ENCODE results near the gene GPX4. TPM values are rescaled to one million over a fixed set of nuclear protein-coding genes. Genes with fewer than 3 reads are reported as not detected.
A peak's percentile ranks its signal among the peaks of the same experiment; 100 is the strongest.

The GPX4 gene
- total and polyA plus RNA-seq, 2 of the 13 experiments (the other 11 are each of a cell fraction or from before 2014, with no cell fraction given): 535 to 613 TPM

DNA sequence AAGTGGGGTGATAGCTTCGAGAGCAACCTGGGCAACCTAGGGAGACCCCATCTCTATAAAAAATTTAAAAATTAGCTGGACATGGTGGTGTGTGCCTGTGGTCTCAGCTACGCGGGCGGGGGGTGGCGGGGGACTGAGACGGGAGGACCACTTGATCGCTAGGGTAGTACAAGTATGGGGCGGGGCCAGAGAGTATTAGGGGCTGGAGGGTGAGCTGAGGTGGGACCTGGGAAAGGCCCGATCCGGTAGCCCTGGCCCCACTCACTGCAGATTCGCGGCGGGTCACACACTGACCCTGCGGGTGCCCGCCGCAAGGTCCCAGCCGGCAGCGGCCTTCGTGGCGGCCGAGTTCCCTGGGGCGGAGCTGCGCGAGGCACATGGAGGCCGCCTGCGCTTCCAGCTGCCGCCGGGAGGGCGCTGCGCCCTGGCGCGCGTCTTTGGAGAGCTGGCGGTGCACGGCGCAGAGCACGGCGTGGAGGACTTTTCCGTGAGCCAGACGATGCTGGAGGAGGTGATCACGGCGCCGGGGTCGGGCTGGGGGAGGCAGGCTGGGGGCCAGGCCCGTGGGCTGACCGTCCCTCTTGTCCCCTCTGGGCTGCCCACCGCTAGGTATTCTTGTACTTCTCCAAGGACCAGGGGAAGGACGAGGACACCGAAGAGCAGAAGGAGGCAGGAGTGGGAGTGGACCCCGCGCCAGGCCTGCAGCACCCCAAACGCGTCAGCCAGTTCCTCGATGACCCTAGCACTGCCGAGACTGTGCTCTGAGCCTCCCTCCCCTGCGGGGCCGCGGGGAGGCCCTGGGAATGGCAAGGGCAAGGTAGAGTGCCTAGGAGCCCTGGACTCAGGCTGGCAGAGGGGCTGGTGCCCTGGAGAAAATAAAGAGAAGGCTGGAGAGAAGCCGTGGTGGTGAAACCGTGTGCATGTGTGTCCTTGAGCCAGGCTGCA is 38.9 kb upstream of the GPX4 start (continued):
- TF ChIP-seq EZH2 (conservative IDR thresholded peaks at IDR 0.05; ENCODE audit: low read depth, low read length) (no peak), EP300 (IDR thresholded peaks at IDR 0.05; ENCODE audit: low read depth in 2 of 2, low read length in 2 of 2) (no peak), EP300 (CRISPR knock-in tag; IDR thresholded peaks at IDR 0.05; ENCODE audit: borderline replicate concordance) (no peak), SP5 (CRISPR knock-in tag; IDR thresholded peaks at IDR 0.05; ENCODE audit: borderline replicate concordance, low read depth) (no peak), NR2F6 (IDR thresholded peaks at IDR 0.05) (no peak), NR2F6 (CRISPR knock-in tag; IDR thresholded peaks at IDR 0.05) (peak; percentile 38; the same call in 1 of the 2 replicates), ELF3 (CRISPR knock-in tag; IDR thresholded peaks at IDR 0.05) (0 out of 2 replicates have a peak, but pooled peaks have one; percentile 16), DNMT3B (CRISPR knock-in tag; conservative IDR thresholded peaks at IDR 0.05) (no peak), SOX13 (IDR thresholded peaks at IDR 0.05) (no peak), SOX13 (CRISPR knock-in tag; conservative IDR thresholded peaks at IDR 0.05 in 1 of 2, IDR thresholded peaks at IDR 0.05 in 1 of 2) (no peak), RBM39 (IDR thresholded peaks at IDR 0.05; ENCODE audit: low read depth, low read length, poor library complexity, severe bottlenecking) (no peak), ZNF501 (CRISPR knock-in tag; IDR thresholded peaks at IDR 0.05) (peak; percentile 67), ZNF777 (CRISPR knock-in tag; IDR thresholded peaks at IDR 0.05) (no peak), ZNF292 (CRISPR knock-in tag; IDR thresholded peaks at IDR 0.05; ENCODE audit: borderline replicate concordance, low read depth) (no peak), CEBPB (IDR thresholded peaks at IDR 0.05; ENCODE audit: borderline replicate concordance, low read depth, low read length) (no peak)
- TF ChIP-seq, protein P1, sequence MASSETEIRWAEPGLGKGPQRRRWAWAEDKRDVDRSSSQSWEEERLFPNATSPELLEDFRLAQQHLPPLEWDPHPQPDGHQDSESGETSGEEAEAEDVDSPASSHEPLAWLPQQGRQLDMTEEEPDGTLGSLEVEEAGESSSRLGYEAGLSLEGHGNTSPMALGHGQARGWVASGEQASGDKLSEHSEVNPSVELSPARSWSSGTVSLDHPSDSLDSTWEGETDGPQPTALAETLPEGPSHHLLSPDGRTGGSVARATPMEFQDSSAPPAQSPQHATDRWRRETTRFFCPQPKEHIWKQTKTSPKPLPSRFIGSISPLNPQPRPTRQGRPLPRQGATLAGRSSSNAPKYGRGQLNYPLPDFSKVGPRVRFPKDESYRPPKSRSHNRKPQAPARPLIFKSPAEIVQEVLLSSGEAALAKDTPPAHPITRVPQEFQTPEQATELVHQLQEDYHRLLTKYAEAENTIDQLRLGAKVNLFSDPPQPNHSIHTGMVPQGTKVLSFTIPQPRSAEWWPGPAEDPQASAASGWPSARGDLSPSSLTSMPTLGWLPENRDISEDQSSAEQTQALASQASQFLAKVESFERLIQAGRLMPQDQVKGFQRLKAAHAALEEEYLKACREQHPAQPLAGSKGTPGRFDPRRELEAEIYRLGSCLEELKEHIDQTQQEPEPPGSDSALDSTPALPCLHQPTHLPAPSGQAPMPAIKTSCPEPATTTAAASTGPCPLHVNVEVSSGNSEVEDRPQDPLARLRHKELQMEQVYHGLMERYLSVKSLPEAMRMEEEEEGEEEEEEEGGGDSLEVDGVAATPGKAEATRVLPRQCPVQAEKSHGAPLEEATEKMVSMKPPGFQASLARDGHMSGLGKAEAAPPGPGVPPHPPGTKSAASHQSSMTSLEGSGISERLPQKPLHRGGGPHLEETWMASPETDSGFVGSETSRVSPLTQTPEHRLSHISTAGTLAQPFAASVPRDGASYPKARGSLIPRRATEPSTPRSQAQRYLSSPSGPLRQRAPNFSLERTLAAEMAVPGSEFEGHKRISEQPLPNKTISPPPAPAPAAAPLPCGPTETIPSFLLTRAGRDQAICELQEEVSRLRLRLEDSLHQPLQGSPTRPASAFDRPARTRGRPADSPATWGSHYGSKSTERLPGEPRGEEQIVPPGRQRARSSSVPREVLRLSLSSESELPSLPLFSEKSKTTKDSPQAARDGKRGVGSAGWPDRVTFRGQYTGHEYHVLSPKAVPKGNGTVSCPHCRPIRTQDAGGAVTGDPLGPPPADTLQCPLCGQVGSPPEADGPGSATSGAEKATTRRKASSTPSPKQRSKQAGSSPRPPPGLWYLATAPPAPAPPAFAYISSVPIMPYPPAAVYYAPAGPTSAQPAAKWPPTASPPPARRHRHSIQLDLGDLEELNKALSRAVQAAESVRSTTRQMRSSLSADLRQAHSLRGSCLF (CRISPR knock-in tag; IDR thresholded peaks at IDR 0.05; ENCODE audit: borderline replicate concordance): no peak
- TF ChIP-seq, protein P2, sequence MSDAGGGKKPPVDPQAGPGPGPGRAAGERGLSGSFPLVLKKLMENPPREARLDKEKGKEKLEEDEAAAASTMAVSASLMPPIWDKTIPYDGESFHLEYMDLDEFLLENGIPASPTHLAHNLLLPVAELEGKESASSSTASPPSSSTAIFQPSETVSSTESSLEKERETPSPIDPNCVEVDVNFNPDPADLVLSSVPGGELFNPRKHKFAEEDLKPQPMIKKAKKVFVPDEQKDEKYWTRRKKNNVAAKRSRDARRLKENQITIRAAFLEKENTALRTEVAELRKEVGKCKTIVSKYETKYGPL (CRISPR knock-in tag; IDR thresholded peaks at IDR 0.05): no peak
- TF ChIP-seq, protein P3, sequence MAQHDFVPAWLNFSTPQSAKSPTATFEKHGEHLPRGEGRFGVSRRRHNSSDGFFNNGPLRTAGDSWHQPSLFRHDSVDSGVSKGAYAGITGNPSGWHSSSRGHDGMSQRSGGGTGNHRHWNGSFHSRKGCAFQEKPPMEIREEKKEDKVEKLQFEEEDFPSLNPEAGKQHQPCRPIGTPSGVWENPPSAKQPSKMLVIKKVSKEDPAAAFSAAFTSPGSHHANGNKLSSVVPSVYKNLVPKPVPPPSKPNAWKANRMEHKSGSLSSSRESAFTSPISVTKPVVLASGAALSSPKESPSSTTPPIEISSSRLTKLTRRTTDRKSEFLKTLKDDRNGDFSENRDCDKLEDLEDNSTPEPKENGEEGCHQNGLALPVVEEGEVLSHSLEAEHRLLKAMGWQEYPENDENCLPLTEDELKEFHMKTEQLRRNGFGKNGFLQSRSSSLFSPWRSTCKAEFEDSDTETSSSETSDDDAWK (CRISPR knock-in tag; IDR thresholded peaks at IDR 0.05): no peak
- TF ChIP-seq, protein P4, sequence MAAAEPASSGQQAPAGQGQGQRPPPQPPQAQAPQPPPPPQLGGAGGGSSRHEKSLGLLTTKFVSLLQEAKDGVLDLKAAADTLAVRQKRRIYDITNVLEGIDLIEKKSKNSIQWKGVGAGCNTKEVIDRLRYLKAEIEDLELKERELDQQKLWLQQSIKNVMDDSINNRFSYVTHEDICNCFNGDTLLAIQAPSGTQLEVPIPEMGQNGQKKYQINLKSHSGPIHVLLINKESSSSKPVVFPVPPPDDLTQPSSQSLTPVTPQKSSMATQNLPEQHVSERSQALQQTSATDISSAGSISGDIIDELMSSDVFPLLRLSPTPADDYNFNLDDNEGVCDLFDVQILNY (CRISPR knock-in tag; conservative IDR thresholded peaks at IDR 0.05): no peak
- TF ChIP-seq, protein P5, sequence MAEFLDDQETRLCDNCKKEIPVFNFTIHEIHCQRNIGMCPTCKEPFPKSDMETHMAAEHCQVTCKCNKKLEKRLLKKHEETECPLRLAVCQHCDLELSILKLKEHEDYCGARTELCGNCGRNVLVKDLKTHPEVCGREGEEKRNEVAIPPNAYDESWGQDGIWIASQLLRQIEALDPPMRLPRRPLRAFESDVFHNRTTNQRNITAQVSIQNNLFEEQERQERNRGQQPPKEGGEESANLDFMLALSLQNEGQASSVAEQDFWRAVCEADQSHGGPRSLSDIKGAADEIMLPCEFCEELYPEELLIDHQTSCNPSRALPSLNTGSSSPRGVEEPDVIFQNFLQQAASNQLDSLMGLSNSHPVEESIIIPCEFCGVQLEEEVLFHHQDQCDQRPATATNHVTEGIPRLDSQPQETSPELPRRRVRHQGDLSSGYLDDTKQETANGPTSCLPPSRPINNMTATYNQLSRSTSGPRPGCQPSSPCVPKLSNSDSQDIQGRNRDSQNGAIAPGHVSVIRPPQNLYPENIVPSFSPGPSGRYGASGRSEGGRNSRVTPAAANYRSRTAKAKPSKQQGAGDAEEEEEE (CRISPR knock-in tag; IDR thresholded peaks at IDR 0.05; ENCODE audit: borderline replicate concordance): no peak
